A549 (cell line): ENCODE measurements around the gene SLC39A11. TPM values are rescaled to one million over a fixed set of nuclear protein-coding genes. Genes with fewer than 3 reads are reported as not detected.

Experiments used
- ATAC-seq, 2 experiments: fragments of 200-7000 bp in 1 of 2; fragments of >200 bp in 1 of 2; cut with Nextera tagmentation in 1 of 2; cut with Tn5 transposase in 1 of 2; 3 replicates each; pipeline versions ENCODE4 v1.8.0 to v1.9.1; 2018 to 2020; ENCODE audit warnings: mild to moderate bottlenecking in 1 of 2, moderate library complexity in 1 of 2
- CTCF ChIA-PET: fragments of 300-600 bp; sonication (Branson Sonifier 250); formaldehyde crosslinking; extraction: SDS; loops from one replicate; lab custom pipeline; 2021; ENCODE audit warnings: antibody characterized with exemption, inconsistent platforms; lab: Yijun Ruan, JAX
- POLR2A ChIA-PET: fragments of 350-600 bp; formaldehyde crosslinking; extraction: SDS; loops from one replicate; lab custom pipeline; 2021; ENCODE audit warnings: antibody characterized with exemption, inconsistent platforms; lab: Yijun Ruan, JAX
- DNase-seq, 2 experiments: peaks; one replicate each; pipeline versions ENCODE4 v3.0.0 to v3.0.0-alpha.2; 2011 to 2016; ENCODE audit warnings: low read depth in 1 of 2, low spot score in 1 of 2
- FAIRE-seq: peaks from 2 replicates; lab custom pipeline; 2011; peaks lifted over from hg19 to GRCh38; lab: Jason Lieb, UNC
- H3K27ac ChIP-seq, 2 experiments: fragments of >200 bp; sonication (Bioruptor Twin); formaldehyde crosslinking; 3 replicates each; pipeline ENCODE4 v1.5.1; 2016 to 2017
- H3K4me1 ChIP-seq: fragments of >200 bp; sonication (Bioruptor Twin); formaldehyde crosslinking; 3 replicates; pipeline ENCODE4 v1.6.1; 2016
- H3K4me2 ChIP-seq: fragments of >200 bp; sonication (Bioruptor Twin); formaldehyde crosslinking; 3 replicates; pipeline ENCODE4 v1.6.1; 2016
- H3K4me3 ChIP-seq: fragments of >200 bp; sonication (Bioruptor Twin); formaldehyde crosslinking; 3 replicates; pipeline ENCODE4 v1.5.1; 2016
- H3K9me3 ChIP-seq: fragments of >200 bp; sonication (Bioruptor Twin); formaldehyde crosslinking; 3 replicates; pipeline ENCODE4 v1.6.1; 2016
- BHLHE40 ChIP-seq: IDR thresholded peaks from 2 replicates; pipeline ENCODE4 v1.6.1; 2012; ENCODE audit warnings: low read depth, low read length, inconsistent platforms
- CBX2 ChIP-seq: fragments of 200-600 bp; sonication (generic); IDR thresholded peaks from 2 replicates; pipeline ENCODE4 v1.6.1; 2016; ENCODE audit warnings: low read depth, mild to moderate bottlenecking, borderline replicate concordance
- EP300 ChIP-seq, 2 experiments: fragments of >200 bp; sonication (Bioruptor Twin); formaldehyde crosslinking; IDR thresholded peaks; 2 replicates in 1 of 2; 3 replicates in 1 of 2; pipeline ENCODE4 v1.6.1; 2016 to 2017
- GATA3 ChIP-seq: IDR thresholded peaks from 2 replicates; pipeline ENCODE4 v1.6.1; 2012; ENCODE audit warnings: borderline replicate concordance
- HDAC2 ChIP-seq: fragments of 200-600 bp; sonication (generic); IDR thresholded peaks from 2 replicates; pipeline ENCODE4 v1.6.1; 2016
- HMGXB4 ChIP-seq: fragments of 250-450 bp; sonication (Bioruptor Pico); IDR thresholded peaks from 2 replicates; pipeline ENCODE4 v1.5.0; 2021; ENCODE audit warnings: mild to moderate bottlenecking, moderate library complexity, borderline replicate concordance
- HOXB5 ChIP-seq: fragments of 250-450 bp; sonication (Bioruptor Pico); IDR thresholded peaks from 2 replicates; pipeline ENCODE4 v1.5.0; 2020; ENCODE audit warnings: mild to moderate bottlenecking, moderate library complexity
- JUN ChIP-seq, 2 experiments: fragments of >200 bp; sonication (Bioruptor Twin); formaldehyde crosslinking; IDR thresholded peaks; 2 replicates in 1 of 2; 3 replicates in 1 of 2; pipeline ENCODE4 v1.6.1; 2016 to 2017
- JUNB ChIP-seq: fragments of >200 bp; sonication (Bioruptor Twin); formaldehyde crosslinking; IDR thresholded peaks from 2 replicates; pipeline ENCODE4 v1.6.1; 2016
- KDM1A ChIP-seq: fragments of 200-600 bp; sonication (generic); IDR thresholded peaks from 2 replicates; pipeline ENCODE4 v1.6.1; 2016; ENCODE audit warnings: low read depth, mild to moderate bottlenecking
- MAFK ChIP-seq: fragments of 450-650 bp; IDR thresholded peaks from 2 replicates; pipeline ENCODE4 v1.6.1; 2014; ENCODE audit not compliant: partially characterized antibody
- MAZ ChIP-seq: fragments of 150-350 bp; IDR thresholded peaks from 2 replicates; pipeline ENCODE4 v1.6.1; 2014; ENCODE audit warnings: antibody characterized with exemption, low read depth, low read length, borderline replicate concordance
- NPAS2 ChIP-seq: fragments of 250-450 bp; sonication (Bioruptor Pico); IDR thresholded peaks from 2 replicates; pipeline ENCODE4 v1.8.0; 2022; ENCODE audit warnings: mild to moderate bottlenecking, moderate library complexity, borderline replicate concordance
- PBX3 ChIP-seq: IDR thresholded peaks from 2 replicates; pipeline ENCODE4 v1.6.1; 2012
- PHF8 ChIP-seq: fragments of 200-600 bp; sonication (generic); IDR thresholded peaks from 2 replicates; pipeline ENCODE4 v1.6.1; 2016; ENCODE audit warnings: low read depth, mild to moderate bottlenecking, antibody characterized with exemption, moderate library complexity, borderline replicate concordance
- POLR2A ChIP-seq: IDR thresholded peaks from 2 replicates; pipeline ENCODE4 v1.6.1; 2012; ENCODE audit warnings: mild to moderate bottlenecking, low read length
- POLR2AphosphoS2 ChIP-seq: conservative IDR thresholded peaks from 2 replicates; pipeline ENCODE4 v1.6.1; 2012; ENCODE audit warnings: low read length, improper control_type of control experiment, inconsistent platforms
- SREBF2 ChIP-seq: fragments of 450-650 bp; IDR thresholded peaks from 2 replicates; pipeline ENCODE4 v1.6.1; 2014; ENCODE audit warnings: mild to moderate bottlenecking, moderate library complexity
- TP53 ChIP-seq: fragments of 250-450 bp; sonication (Bioruptor Pico); IDR thresholded peaks from 2 replicates; pipeline ENCODE4 v1.5.0; 2021; ENCODE audit warnings: mild to moderate bottlenecking, moderate library complexity
- USF2 ChIP-seq: fragments of 450-650 bp; IDR thresholded peaks from 2 replicates; pipeline ENCODE4 v1.6.1; 2014; ENCODE audit warnings: antibody characterized with exemption
- ZFP36 ChIP-seq: fragments of 450-650 bp; IDR thresholded peaks from 2 replicates; pipeline ENCODE4 v1.6.1; 2014; ENCODE audit warnings: borderline replicate concordance; ENCODE audit not compliant: partially characterized antibody
- ZNF302 ChIP-seq: fragments of 250-450 bp; sonication (Bioruptor Pico); IDR thresholded peaks from 2 replicates; pipeline ENCODE4 v1.9.0; 2021; ENCODE audit warnings: inconsistent platforms, mild to moderate bottlenecking, moderate library complexity
- ZSCAN20 ChIP-seq: fragments of 250-450 bp; sonication (Bioruptor Pico); IDR thresholded peaks from 2 replicates; pipeline ENCODE4 v1.8.0; 2022; ENCODE audit warnings: mild to moderate bottlenecking, moderate library complexity
- WGBS: methylation state at CpG from one replicate; pipeline ENCODE4 v1.1.6; 2017; ENCODE audit errors: missing lambda C conversion rate; 5-methylcytosine and 5-hydroxymethylcytosine counted together
- polyA plus RNA-seq, 4 experiments: library from polyadenylated mRNA; depleted of rRNA in 3 of 4; stranded (reverse); fragments of >200 nt; fragmentation: RNase III in 1 of 4; extraction: RNeasy Plus Mini Kit Qiagen cat#74134 plus additional on column Dnase treatment in 1 of 4; gene quantifications; 2 replicates in 3 of 4; 3 replicates in 1 of 4; pipeline ENCODE4 v1.2.3, GENCODE V29; 2011 to 2017
- TF ChIP-seq, protein P1 (sequence below): fragments of 200-600 bp; sonication (generic); IDR thresholded peaks from 2 replicates; pipeline ENCODE4 v1.6.1; 2016; ENCODE audit warnings: antibody characterized with exemption, mild to moderate bottlenecking, moderate library complexity
- TF ChIP-seq, protein P2 (sequence below): IDR thresholded peaks from 2 replicates; pipeline ENCODE4 v1.6.1; 2012; ENCODE audit warnings: low read depth, borderline replicate concordance

The SLC39A11 gene
- polyA plus RNA-seq, 2 of the 4 experiments (the other 2 are of a cell fraction), result 18.4 to 25.2 TPM

GRCh38 chr17:72900654-72900971 lies 191.9 kb downstream of the SLC39A11 start (continued):
- TF ChIP-seq SREBF2, result no peak
- no peak for TF ChIP-seq HOXB5 (CRISPR knock-in tag)
- no peak for TF ChIP-seq JUN (IDR thresholded peaks at IDR 0.05)
- TF ChIP-seq ZFP36, result no peak
- TF ChIP-seq, protein P1, sequence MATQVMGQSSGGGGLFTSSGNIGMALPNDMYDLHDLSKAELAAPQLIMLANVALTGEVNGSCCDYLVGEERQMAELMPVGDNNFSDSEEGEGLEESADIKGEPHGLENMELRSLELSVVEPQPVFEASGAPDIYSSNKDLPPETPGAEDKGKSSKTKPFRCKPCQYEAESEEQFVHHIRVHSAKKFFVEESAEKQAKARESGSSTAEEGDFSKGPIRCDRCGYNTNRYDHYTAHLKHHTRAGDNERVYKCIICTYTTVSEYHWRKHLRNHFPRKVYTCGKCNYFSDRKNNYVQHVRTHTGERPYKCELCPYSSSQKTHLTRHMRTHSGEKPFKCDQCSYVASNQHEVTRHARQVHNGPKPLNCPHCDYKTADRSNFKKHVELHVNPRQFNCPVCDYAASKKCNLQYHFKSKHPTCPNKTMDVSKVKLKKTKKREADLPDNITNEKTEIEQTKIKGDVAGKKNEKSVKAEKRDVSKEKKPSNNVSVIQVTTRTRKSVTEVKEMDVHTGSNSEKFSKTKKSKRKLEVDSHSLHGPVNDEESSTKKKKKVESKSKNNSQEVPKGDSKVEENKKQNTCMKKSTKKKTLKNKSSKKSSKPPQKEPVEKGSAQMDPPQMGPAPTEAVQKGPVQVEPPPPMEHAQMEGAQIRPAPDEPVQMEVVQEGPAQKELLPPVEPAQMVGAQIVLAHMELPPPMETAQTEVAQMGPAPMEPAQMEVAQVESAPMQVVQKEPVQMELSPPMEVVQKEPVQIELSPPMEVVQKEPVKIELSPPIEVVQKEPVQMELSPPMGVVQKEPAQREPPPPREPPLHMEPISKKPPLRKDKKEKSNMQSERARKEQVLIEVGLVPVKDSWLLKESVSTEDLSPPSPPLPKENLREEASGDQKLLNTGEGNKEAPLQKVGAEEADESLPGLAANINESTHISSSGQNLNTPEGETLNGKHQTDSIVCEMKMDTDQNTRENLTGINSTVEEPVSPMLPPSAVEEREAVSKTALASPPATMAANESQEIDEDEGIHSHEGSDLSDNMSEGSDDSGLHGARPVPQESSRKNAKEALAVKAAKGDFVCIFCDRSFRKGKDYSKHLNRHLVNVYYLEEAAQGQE, result no peak
- TF ChIP-seq ZNF302 (CRISPR knock-in tag), result no peak
- no peak for TF ChIP-seq PHF8

- CTCF ChIA-PET, result no interaction called here
These were observed 193.8 kb downstream of the SLC39A11 start for GRCh38 chr17:72898725-72899124.

More at GRCh38 chr17:72898725-72899124, 193.8 kb downstream of the SLC39A11 start:
- Histone ChIP-seq H3K4me1 (no peaks in the 10 kb centered on the region), H3K9me3 (no peaks in the 10 kb centered on the region), H3K4me2 (no peak overlapping the region), H3K27ac (no peak overlapping the region), H3K4me3 (no peak overlapping the region)
- no peak for DNase-seq
- TF ChIP-seq TP53 (CRISPR knock-in tag), result no peak
- TF ChIP-seq NPAS2, result no peak
- TF ChIP-seq BHLHE40, result no peak
- TF ChIP-seq MAFK, result no peak
- no peak for TF ChIP-seq KDM1A
- no peak for TF ChIP-seq MAZ
- TF ChIP-seq, protein P1, result no peak
- TF ChIP-seq JUNB, result no peak
- no peak for TF ChIP-seq POLR2A
- TF ChIP-seq, protein P2, sequence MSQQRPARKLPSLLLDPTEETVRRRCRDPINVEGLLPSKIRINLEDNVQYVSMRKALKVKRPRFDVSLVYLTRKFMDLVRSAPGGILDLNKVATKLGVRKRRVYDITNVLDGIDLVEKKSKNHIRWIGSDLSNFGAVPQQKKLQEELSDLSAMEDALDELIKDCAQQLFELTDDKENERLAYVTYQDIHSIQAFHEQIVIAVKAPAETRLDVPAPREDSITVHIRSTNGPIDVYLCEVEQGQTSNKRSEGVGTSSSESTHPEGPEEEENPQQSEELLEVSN, result no peak
- TF ChIP-seq HMGXB4 (CRISPR knock-in tag), result no peak
- no peak for TF ChIP-seq PBX3
- no peak for TF ChIP-seq USF2
- TF ChIP-seq EP300 (IDR thresholded peaks at IDR 0.05), result no peak
- TF ChIP-seq GATA3, result no peak
- TF ChIP-seq ZNF302 (CRISPR knock-in tag), result no peak
- TF ChIP-seq CBX2, result no peak
- no peak for TF ChIP-seq ZSCAN20 (CRISPR knock-in tag)
- no peak for TF ChIP-seq HDAC2
- TF ChIP-seq POLR2AphosphoS2, result no peak
- FAIRE-seq, result no peak
- WGBS, result 81% methylated on average over 9 of the region's 9 CpGs
- POLR2A ChIA-PET, result no interaction called here
- peak in 1 of 2 experiments; percentile 7; a peak in 1 of 6 replicates for ATAC-seq
